H1 (cell line): ENCODE measurements around the gene RNF43. TPM values are rescaled to one million over a fixed set of nuclear protein-coding genes. Genes with fewer than 3 reads are reported as not detected.
A peak's percentile ranks its signal among the peaks of the same experiment; 100 is the strongest.

ENCODE experiments used
- ASH2L ChIP-seq: fragments of 200-600, 300-600 bp; sonication (generic); IDR thresholded peaks from one replicate; pipeline ENCODE4 v1.7.1; 2017; ENCODE audit warnings: low read length
- ATF3 ChIP-seq: IDR thresholded peaks from 2 replicates; pipeline ENCODE4 v1.6.1; 2011; ENCODE audit warnings: low read depth, mild to moderate bottlenecking, low read length; ENCODE audit not compliant: insufficient read depth
- CBX5 ChIP-seq: fragments of 300-800, 300-1000 bp; sonication (generic); IDR thresholded peaks from 2 replicates; pipeline ENCODE4 v1.7.1; 2016; ENCODE audit warnings: antibody characterized with exemption, low read length, low read depth
- CHD2 ChIP-seq: IDR thresholded peaks from 2 replicates; pipeline ENCODE4 v1.6.1; 2012; ENCODE audit warnings: low read length, improper control_type of control experiment
- GABPA ChIP-seq: IDR thresholded peaks from 2 replicates; pipeline ENCODE4 v1.6.1; 2011; ENCODE audit warnings: mild to moderate bottlenecking, low read length, moderate library complexity, borderline replicate concordance; ENCODE audit not compliant: insufficient read depth
- GTF2F1 ChIP-seq: IDR thresholded peaks from 2 replicates; pipeline ENCODE4 v1.6.1; 2012; ENCODE audit warnings: low read depth, low read length, improper control_type of control experiment, borderline replicate concordance
- HDAC2 ChIP-seq, 2 experiments: fragments of 300-600 bp in 1 of 2; sonication (generic) in 1 of 2; IDR thresholded peaks; 2 replicates each; pipeline ENCODE4 v1.6.1; 2011 to 2012; ENCODE audit warnings: low read depth in 2 of 2, low read length in 2 of 2, mild to moderate bottlenecking in 2 of 2, moderate library complexity in 2 of 2, borderline replicate concordance in 1 of 2, inconsistent platforms in 1 of 2
- JUN ChIP-seq: IDR thresholded peaks from 2 replicates; pipeline ENCODE4 v1.6.1; 2011; ENCODE audit warnings: low read depth, mild to moderate bottlenecking, improper control_type of control experiment, low read length
- KDM5A ChIP-seq: fragments of 200-600 bp; IDR thresholded peaks from 2 replicates; pipeline ENCODE4 v1.7.1; 2012; ENCODE audit warnings: mild to moderate bottlenecking, low read length, inconsistent platforms, mixed read lengths
- MAFK ChIP-seq: IDR thresholded peaks from 2 replicates; pipeline ENCODE4 v1.6.1; 2012; ENCODE audit warnings: low read depth, mild to moderate bottlenecking, improper control_type of control experiment, low read length
- NANOG ChIP-seq: IDR thresholded peaks from 2 replicates; pipeline ENCODE4 v1.6.1; 2011; ENCODE audit warnings: low read length, low read depth, mild to moderate bottlenecking, inconsistent platforms; ENCODE audit not compliant: insufficient read depth, poor library complexity, severe bottlenecking
- POU5F1 ChIP-seq: IDR thresholded peaks from 2 replicates; pipeline ENCODE4 v1.6.1; 2011; ENCODE audit warnings: low read depth, mild to moderate bottlenecking, low read length, moderate library complexity
- RBBP5 ChIP-seq: IDR thresholded peaks from 2 replicates; pipeline ENCODE4 v1.7.1; 2012; ENCODE audit warnings: low read depth, mild to moderate bottlenecking, inconsistent platforms, low read length, moderate library complexity, borderline replicate concordance
- SIN3A ChIP-seq, 2 experiments: IDR thresholded peaks in 1 of 2; conservative IDR thresholded peaks in 1 of 2; 2 replicates each; pipeline ENCODE4 v1.6.1; 2011 to 2012; ENCODE audit warnings: low read length in 2 of 2, improper control_type of control experiment in 1 of 2, low read depth in 1 of 2, mild to moderate bottlenecking in 1 of 2
- SIX5 ChIP-seq: IDR thresholded peaks from 2 replicates; pipeline ENCODE4 v1.6.1; 2011; ENCODE audit warnings: mild to moderate bottlenecking, low read depth, low read length
- SP2 ChIP-seq: IDR thresholded peaks from 2 replicates; pipeline ENCODE4 v1.6.1; 2012; ENCODE audit warnings: mild to moderate bottlenecking, low read length, inconsistent platforms
- SP4 ChIP-seq: IDR thresholded peaks from 2 replicates; pipeline ENCODE4 v1.6.1; 2012; ENCODE audit warnings: low read length, inconsistent platforms
- SRF ChIP-seq: IDR thresholded peaks from 2 replicates; pipeline ENCODE4 v1.6.1; 2011; ENCODE audit warnings: mild to moderate bottlenecking, low read depth, low read length, moderate library complexity
- TAF1 ChIP-seq: IDR thresholded peaks from 2 replicates; pipeline ENCODE4 v1.6.1; 2011; ENCODE audit warnings: mild to moderate bottlenecking, low read depth, low read length
- USF2 ChIP-seq: IDR thresholded peaks from 2 replicates; pipeline ENCODE4 v1.6.1; 2011; ENCODE audit warnings: low read length, improper control_type of control experiment
- YY1 ChIP-seq: IDR thresholded peaks from 2 replicates; pipeline ENCODE4 v1.6.1; 2011; ENCODE audit warnings: low read depth, mild to moderate bottlenecking, low read length
- ZNF274 ChIP-seq: IDR thresholded peaks from 2 replicates; pipeline ENCODE4 v1.7.0; 2012; ENCODE audit warnings: low read length, borderline replicate concordance; ENCODE audit errors: extremely low read depth
- polyA plus RNA-seq, 7 experiments: library from polyadenylated mRNA; depleted of rRNA in 3 of 7; stranded (reverse) in 5 of 7; unstranded in 2 of 7; fragments of >200 nt in 5 of 7; fragments of 200-250 nt in 2 of 7; gene quantifications; 1 replicate in 5 of 7; 2 replicates in 1 of 7; 4 replicates in 1 of 7; pipeline versions ENCODE4 v1.2.1 to v1.2.3, GENCODE V29; 2011 to 2013; ENCODE audit warnings: missing spikeins in 2 of 7, mixed read lengths in 2 of 7
- total RNA-seq: library from RNA; stranded (reverse); fragmentation: NEBNext Ultra II Directional; extraction: Animal tissue kit (Norgen Biotek cat#: 25700); gene quantifications from 2 replicates; pipeline ENCODE4 v1.2.1, GENCODE V29; 2021

RNF43 gene
- total and polyA plus RNA-seq, 2 of the 8 experiments (the other 6 are each of a cell fraction or from before 2014, with no cell fraction given), result 0.89 to 1.5 TPM

GRCh38 chr17:58417300-58418092, at the start of gene RNF43 (continued):
- TF ChIP-seq YY1 (0 out of 2 replicates have a peak, but pooled peaks have one; percentile 25), GTF2F1 (no peak), JUN (no peak), SRF (no peak), ZNF274 (no peak), SP2 (no peak), SIX5 (no peak), POU5F1 (no peak), ATF3 (no peak), USF2 (no peak; the same call in 1 of the 2 replicates), HDAC2 (IDR thresholded peaks at IDR 0.05; ENCODE audit: borderline replicate concordance in 1 of 2, low read depth in 2 of 2, low read length in 2 of 2) (peak in 1 of 2 experiments; percentile 60; a peak in 1 of 4 replicates), KDM5A (no peak), GABPA (no peak), SP4 (peak; percentile 75; the same call in 1 of the 2 replicates), SIN3A (conservative IDR thresholded peaks at IDR 0.05 in 1 of 2, IDR thresholded peaks at IDR 0.05 in 1 of 2; ENCODE audit: low read depth in 1 of 2, low read length in 2 of 2) (peak in 1 of 2 experiments; percentile 62; a peak in 2 of 4 replicates), RBBP5 (peak; percentile 44; the same call in 1 of the 2 replicates), CHD2 (peak; percentile 66; the same call in 1 of the 2 replicates), TAF1 (peak; percentile 80), ASH2L (peak; percentile 84), MAFK (no peak), CBX5 (no peak), NANOG (no peak)
